GM18519 (cell line): ENCODE data around the gene DAD1.
"Not testable (repeated sequence)": the region's sequence is repeated elsewhere in the genome, so short reads cannot be mapped to it uniquely, and the experiment has no call there.

Experiments used
- ATAC-seq: cut with Tn5 transposase; IDR thresholded peaks from one replicate; pipeline ENCODE4 v1.9.1; 2021; ENCODE audit warnings: mild to moderate bottlenecking, moderate library complexity; ENCODE audit not compliant: unreplicated experiment, low FRiP score

The DAD1 gene

DNA sequence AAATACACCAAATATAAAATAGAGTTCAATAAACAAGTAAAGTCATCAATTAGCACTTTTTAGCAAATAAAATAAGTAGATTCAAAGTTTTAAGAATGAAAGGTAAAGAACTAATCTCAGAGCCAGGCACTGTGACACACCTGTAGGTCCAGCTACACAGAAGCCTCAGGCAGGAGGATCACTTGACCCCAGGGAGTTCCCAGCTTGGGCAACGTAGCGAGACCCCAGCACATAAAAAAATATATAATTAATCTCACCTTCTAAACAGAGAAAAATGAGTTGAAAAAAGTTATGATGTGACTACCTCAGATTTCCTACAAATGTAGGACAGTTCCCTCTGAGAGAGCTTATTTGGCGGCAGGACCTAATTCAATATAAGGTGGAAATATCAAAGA, 19.3 kb downstream of the DAD1 start:
- no peak for ATAC-seq

DNA sequence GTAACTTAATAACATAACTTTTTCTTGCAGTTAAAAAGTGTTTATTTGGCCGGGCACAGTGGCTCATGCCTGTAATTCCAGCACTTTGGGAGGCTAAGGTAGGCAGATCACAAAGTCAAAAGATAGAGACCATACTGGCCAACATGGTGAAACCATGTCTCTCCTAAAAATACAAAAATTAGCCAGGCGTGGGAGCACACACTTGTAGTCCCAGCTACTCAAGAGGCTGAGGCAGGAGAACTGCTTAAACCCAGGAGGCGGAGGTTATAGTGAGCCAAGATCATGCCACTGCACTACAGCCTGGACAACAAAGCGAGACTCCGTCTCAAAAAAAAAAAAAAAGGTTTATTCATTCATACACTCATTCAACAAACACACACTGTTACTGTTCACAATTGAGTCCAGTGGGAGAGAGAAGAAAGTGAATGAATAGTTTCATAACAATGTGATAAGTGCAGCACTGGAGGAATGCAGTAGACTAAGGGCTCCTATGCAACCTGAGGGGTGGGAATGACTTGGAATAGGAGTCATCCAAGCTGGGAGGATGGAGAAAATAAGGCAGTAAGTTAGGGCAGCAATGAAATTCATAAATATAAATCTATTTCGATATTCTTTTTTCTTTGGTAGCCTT, 19.8 kb downstream of the DAD1 start:
- ATAC-seq = no peak

DNA sequence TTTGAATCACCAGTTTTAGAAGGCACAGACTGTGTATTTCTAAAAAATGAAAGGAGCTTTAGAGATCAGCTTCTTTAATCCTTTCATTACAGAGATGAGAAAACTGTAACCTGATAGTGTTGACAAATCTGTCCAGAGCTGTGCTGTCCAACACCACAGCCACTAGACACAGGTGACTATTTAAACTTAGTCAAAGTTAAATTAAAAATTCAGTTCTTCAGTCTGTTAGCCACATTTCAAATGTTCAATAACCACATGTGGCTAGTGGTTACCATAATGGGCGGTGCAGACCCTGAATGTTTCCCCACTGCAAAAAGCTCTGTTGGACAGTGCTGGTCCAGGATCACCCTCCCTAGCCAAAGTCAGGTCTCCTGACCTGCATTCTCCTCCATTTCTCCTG, 21.6 kb downstream of the DAD1 start:
- no peak for ATAC-seq

DNA sequence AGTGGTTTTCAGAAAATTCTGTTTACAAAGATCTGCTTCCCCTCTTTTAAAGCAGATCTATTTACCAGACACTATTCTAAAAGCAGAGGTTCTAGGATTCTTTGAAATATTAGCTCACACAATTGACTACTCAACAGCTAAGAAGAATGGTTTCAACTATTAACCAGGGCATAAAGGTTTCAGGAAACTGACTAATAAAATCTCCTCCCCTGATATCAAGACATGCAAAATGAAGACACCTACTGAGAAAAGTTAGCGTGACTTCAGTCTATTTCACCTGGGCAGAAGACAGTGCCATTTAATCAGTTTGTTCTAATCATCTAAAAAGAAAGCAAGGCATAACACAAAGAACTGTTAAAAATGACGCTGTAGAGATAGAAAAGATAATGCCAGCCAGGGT, 22.2 kb downstream of the DAD1 start:
- no peak for ATAC-seq

DNA sequence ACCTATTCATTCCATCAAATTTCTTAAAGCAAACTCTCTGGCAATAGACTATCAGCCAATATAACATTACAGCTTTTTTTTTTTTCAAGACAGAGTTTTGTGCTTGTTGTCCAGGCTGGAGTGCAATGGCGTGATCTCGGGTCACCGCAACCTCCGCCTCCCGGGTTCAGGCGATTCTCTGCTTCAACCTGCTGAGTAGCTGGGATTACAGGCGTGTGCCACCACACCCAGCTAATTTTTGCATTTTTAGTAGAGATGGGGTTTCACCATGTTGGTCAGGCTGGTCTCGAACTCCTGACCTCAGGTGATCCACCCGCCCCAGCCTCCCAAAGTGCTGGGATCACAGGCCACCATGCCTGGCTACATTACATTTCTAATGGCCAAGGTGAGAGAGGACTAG, 22.8 kb downstream of the DAD1 start:
- not testable (repeated sequence) for ATAC-seq

DNA sequence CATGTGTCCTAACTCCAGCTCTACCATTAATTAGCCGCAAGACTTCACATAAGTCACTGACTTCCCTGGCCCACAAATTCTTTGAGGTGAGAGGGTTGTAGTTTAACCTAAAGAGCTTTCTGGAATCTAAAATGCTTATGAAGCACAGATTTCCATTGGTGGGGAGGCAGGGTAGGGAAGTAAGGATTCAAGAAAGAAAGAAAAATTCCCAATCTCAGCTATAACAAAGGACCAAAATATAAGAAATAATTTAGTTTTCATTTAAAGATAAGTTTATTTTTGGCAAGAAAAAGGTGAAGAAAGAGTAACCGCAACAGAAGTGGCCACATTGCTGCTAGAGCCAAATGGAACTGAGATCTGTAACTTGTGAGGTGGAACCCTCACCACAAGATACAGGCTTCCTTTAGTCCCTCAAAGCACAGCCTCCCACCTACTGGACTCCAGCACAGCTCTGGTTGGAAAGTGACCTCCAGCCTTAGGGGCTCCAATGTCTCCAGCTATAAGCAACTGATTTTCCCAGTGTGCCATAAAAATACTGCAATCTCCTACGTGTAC, 23.6 kb downstream of the DAD1 start:
- ATAC-seq = no peak

DNA sequence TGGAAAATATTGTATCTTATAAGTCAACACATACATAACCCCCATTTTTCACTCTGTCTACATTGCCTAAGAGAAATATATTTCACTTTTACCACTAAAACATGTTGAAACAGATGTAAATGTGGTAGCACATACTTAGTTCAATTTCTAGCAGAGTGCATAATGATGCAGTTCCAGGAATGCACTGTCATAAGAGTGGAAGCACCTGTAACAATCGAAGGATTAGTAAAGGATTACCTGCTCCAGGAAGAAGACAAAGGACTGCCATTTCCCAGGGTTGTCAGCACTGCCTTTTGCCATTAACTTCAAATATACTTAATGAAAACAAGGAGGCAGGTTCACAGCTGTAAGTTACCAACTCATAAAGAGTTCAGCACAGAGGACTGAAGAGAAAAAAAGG, 24.6 kb downstream of the DAD1 start:
- no peak for ATAC-seq

DNA sequence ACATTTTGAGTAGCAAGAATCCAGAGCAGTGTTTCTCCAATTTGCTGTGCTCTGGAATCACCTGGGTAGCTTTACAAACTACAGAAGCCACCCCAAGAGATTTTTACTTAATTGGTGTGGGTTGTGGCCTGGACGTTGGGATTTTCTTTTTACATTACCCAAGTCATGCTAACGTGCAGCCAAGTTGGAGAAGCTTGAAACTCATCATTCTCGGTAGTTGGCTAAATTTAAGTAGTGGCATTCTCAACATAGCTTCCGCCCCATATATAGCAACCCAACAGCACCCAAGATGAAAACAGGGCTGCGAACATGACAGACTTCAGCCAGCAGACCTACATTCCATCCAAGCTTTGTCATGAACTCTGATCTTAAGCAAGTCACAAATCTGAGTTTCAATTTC, 25.0 kb downstream of the DAD1 start:
- no peak for ATAC-seq

DNA sequence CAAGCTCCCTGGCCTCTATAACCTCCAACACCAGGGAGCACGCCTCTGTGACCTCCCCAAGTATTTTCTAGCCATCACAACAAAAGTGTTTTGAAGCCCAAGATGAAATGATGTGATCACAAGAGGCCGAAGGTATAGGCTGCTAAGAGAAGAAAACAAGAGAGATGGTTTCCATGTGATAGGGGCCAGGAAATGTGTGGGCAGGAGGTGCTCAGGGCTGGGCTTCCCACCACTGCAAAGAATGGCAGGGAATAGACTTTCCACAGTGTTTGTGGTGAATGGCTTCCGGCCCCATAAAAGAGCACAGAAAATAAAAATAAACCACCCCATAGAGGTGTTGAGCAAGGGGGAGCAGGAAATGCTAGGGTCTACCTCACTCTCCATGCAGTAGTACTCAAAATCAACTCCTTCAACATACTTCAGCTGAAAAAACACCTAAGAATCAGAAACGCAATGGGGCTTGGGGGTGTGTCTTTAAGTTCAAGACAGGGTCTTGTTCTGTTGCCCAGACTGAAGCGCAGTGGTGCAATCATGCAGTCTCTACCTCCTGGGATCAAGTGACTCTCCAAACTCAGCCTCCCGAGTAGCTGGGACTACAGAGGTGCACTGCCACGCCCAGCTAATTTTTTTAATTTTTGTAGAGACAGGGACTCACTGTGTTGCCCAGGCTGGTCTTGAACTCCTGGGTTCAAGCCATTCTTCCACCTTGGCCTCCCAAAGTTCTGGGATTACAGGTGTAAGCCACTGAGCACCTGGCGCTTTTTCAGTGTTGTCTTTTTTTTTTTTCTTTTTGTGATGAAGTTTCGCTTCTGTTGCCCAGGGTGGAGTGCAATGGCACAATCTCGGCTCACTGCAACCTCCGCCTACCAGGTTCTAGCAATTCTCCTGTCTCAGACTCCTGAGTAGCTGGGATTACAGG, 27.1 kb downstream of the DAD1 start:
- no peak for ATAC-seq

DNA sequence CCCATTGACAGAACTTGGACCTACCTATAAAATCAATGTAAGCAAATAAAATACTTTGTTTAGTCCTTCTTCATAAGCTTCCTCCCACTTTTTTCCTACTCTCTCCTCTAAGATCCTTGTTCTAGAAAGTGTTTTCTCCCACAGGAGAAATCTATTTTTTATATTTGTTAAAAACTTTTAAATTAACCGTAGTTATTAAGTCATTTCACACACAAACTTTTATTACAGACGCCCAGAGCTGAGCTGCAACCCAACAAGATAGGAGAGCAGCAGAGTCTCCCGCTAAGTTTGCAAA, 27.7 kb downstream of the DAD1 start:
- ATAC-seq = no peak

DNA sequence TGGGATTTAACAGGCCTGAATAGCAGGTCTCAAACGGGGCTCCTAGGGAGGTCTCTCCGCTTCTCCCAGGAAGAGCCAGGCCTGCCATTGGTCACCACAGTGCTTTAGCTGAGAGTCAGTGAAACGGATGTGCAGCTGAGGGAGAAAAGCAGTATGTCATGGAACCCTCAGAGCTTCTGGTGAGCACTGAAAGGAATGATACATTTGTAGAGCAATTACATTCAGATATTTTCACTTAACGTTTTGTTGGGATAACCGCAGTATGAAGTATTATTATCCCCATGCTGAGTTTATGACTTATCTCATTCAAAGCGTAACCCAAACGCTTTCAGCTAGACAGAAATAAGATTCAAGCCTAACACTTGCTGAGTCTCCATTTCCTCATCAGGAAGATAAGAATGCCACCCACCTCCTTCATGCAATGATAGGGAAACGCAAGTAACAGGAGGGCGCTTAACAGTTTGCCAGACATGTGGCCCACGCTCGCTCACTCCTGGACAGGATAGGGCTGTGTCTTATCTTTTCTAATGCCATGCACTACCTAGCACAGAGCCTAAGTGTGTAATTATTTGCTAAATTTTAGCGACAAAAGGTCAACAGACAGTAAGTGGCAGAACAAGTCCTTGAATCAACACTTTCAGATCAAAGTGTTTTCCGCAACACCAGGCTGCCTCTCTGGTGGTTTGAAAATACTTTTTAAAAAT, 28.2 kb downstream of the DAD1 start:
- no peak for ATAC-seq

DNA sequence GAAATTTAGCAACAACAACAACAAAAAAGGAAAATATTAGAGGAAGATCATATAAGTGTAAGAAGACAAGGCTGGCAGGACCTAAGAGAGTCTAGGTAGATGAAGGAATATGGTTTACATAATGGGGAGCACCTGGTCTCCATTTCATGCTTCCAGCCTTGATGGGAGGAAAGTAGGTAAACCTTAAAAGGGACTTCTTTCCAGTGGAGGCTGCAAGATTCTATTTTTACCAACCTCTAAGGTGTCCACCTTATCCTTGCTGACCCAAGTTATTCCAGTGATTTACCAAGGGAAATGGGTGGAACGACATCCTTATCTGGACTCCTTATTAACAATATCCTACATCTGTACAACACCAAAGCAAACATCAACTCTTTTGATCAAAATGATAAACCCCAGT, 30.0 kb downstream of the DAD1 start:
- ATAC-seq = no peak

DNA sequence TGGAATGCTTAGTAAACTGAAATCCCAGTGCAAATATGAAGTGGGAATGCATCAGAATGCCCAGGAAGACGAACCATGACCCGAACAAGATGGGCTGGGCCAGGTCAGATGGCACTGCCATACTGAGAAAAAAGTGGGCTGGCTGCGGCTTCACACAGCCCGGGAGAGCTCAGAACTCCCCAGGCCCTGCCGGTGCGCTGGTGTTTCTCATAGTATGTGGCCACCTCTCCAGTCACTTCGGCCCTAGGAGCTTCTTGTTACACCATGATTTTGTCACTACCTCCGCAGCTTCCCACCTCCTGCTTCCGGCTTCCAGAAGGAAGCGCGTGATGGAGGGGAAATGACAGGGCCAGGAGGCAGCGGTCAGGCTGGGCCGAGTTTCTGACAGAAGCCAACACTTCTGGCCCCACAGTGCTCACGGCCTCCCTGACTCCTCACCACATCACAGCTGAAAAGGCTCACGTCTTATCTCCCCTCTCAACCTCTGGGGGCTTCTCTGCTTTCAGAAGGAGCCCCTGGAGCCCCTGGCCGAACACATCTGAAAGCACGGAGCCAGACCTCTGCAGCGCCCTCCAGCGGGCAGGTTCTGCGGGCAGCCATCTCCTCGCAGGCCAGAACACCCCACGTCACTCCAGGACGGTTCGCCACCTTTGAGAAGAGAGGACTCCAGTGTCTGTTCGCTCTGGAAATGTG, 30.7 kb downstream of the DAD1 start:
- ATAC-seq = no peak

DNA sequence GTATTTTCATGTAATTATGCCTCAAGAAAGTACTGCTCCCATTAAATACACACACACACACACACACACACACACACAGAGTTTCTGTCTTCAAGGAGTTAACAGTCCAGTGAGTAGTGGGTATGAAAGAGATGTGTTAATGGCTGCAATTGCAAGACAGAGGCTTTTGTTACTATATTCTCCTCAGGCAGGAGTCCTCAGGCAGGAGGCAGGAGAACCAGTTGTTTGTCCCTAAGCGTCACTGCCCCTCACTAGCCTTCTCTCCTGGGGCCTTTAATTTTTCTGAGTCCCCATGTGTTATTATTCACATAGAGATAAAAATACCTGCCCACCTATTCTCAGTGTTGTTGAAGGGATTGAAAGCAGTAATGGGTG, 31.2 kb downstream of the DAD1 start:
- ATAC-seq = no peak

DNA sequence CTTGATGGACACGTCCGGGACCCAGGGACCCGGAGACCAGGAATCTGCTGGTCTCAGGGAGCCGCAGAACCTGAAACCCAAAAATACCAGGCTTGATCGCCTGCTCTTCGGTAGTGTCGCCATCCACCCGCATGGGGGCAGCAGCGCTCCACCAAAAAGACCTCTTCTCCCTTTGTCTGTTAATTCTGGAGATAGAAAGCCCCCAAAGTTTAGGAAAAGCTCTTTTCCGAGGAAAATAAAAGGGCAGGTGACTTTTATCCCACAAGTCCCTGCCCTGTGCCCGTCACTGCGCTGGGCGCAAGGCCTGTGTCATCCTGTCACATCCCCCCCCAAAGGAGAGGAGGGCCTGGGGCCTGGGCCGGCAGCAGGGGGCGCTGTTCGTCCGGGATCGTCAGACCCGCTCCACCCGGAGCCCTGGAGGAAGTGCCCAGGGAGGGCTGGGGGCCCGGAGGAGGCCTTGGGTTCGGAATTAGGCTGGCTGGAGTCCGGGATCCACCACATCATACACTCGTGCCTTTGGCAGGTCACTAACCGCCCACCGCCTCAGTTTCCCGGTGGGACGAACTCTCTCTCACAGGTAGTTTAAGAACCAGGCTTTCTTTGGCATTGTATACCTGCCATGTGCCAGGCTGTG, 31.9 kb downstream of the DAD1 start:
- no peak for ATAC-seq

DNA sequence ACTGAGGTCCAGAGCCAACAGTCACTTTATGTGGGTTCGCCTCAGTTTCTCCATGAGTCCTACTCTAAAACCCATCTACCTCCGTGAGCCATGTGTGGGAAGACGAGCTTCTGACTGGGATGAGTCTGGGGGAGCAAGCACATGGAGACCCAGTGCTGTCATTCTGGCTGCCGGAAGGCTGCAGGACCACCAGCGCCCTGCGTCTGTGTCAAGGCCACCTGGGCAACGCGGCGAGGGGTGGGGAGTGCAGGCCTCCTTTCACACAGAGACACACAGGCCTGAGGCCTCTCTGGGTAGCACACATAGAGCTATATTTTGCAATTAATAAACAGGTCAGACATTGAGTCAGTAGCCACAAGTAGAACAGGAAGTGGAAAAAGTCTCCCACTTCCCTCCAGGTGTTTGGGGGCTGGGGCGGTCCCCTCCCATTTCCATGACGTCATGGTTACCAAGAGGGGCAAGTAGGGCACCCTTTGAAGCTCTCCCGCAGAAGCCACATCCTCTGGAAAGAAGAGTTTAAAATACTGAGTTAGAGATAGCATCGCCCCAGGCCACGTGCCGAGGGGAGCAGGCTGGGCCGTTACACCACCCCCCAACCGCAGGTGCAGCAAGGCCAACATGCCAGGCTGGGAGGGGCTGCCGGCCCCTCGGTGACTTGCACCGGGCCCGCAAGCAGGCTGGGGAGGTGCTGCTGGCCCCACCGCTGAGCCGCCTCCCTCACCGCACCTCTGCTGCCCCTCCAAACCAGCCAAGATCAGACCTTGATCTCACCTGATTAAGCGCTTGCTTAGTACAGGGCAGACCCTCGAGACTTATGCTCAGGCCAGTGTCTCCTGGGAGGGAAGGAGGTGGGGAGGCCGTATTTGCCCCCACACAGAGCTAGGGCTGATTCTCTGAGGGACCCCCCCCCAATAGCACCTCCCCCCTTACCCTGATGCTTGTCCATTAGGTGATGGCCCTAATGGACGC, 32.7 kb downstream of the DAD1 start:
- peak; percentile 49 for ATAC-seq

DNA sequence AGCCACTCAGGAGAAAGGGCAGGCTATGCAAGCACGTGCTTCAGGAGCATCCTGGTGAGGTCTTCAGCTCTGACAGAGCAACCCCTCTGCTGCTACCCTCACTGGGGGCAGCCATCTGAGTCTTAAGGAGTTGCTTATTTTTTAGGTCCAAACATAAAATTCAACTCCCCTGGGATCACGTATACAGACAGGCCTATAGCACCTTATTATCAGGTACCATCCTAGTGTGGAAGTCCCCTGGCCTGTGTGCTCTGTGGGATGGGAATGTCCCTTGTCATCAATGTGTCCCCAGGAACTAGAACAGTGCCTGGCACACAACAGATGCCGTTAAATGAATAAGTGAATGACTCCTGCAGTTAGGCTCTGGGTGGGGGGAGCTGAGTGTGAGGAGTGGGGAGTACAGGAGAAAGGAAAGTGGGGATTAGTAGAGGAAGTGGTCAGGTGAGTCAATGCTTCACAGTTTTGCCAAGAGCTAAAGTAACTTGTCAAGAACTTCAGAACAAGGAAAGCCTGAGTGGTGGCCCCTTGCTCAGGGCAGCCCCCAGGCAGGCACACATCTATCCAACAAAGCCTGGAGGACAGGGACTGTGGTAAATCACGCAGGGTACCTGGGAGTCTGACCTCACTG, 33.5 kb downstream of the DAD1 start:
- ATAC-seq = peak; percentile 2

DNA sequence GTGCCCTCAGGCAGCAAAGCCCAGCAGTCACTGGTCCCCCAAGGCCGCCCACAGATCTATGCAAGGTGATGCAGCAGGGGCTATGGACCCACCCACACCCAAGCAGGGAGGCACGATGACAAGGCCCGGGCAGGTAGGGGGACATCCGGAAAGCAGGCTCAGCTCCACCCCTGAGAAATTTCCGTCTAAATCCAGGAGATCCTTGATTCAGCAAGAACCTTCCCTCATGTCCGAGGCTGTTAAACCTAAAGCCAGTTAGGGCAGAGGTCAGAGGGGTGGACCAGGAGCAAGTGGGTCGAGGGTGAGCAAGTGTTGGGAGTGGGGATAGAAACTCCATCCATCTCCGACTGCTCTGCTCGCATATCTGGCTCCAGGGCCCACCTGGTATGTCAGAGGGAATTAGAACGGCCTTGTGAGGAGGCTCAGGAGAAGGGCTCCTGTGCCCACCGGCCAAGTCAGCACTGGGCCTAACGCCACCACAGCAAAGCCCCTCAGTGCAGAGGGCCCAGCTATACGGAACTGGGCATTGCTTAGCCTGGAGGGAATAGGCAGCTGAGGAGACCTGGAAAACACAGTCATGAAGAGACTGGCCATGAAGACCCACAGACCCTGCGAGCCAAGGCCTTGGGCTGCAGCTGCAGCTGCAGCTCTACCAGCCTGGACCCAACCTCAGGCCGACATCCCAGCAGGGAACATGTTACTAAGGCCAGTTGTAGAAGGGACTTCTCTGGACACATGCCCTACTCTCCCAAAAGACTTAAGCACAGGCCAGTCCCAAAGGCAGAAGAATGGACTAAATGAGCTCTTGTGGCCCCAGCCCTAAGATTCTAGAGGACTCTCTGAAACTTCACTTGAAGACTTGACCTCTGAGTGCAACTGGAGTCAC, 34.3 kb downstream of the DAD1 start:
- ATAC-seq = no peak
